NAMALWA (cell line): ENCODE data around the gene CSDE1.
A peak's percentile ranks its signal among the peaks of the same experiment; 100 is the strongest.

Experiments
- DNase-seq: peaks from one replicate; pipeline ENCODE4 v3.0.0-alpha.2; 2015; ENCODE audit warnings: low spot score

CSDE1 gene

DNA sequence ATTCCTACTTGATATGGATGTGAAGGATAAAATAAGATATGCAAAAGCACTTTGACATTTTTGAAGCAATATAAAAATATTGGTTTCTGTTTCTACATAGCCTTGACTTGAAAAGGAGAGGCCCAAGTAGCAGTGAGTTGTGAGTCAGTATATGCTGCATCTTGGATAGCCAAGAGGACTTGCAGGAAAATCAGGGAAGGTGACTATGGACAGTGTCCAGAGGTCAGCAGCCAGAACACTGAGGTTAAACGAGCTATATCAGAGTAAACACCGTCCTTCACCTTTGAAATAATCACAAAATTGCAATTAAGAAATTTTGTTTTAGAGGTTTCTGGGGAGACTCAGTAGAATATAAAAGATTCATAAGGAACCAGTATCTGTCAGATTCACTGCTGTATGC lies 55.9 kb downstream of the CSDE1 start:
- DNase-seq: no peak

DNA sequence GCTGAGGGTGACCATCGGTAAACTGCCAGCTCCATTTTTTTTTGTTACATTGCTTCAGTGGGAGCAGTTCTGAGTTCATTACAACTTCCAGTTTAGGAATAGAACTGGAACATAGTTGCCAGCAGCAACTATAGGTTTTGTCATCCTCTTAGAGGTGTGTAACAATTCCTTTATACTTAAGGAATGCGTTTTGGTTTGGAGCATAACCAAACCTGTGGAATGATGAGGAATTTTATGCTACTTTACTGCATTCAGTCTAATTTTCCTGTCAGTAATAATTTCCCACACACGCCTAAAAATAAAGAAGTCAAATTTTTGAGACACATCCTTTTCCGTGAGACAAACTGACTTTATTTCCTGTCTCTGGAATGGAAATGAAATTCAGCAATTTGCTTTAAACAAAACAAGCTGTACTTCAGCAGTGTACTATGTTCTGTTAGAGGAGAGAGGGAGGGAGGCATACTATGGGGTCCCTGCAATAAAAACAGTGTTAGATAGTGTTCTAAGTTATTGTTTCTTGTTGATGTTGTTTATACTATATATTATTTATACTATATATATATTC lies 57.7 kb downstream of the CSDE1 start:
- no peak for DNase-seq

DNA sequence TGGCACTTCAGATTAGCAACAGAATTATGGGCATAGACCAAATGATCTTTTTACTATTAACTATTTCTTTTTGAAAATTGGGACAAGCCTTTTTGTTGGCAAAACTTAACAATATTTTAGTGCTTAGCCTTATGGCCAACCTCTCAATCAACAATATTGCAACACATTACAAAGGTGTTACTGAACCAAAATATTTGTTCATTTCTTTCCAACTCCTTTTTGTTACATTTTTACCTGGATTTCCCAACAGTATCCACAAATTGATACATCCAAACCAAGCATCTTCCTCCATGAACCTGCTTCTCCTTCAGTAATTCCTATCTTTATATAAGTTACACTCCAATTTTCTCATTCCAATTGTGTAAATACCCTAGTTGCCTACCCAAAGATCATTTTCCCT lies 61.0 kb downstream of the CSDE1 start:
- DNase-seq: no peak

DNA sequence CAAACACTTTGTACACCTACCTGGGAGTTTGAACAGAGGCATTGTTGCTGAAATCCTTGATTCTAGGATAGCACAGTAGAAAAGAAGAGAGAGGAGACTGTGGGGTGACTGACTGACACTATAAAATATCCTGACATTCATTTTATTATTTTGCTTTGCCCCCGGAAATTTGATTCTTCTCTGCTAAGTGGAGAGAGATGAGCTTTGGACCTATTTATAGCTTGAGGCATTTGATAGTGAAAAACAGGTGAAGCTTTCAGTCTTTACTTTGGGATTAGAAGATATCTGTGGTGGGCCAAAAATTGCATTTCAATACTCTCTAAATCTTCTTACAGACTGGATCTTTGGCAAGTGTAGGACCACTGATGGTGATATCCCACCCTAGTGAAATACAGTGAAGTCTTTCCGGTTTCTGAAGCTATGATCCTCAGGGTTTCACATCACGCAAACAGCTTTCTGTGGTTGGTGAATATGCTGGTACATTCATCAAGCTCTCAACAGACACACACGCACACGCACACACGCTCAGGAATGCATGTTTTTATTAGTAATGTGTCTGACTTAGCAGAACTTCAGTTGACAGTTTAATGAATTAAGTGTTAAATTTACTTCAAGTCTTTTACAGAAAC lies 62.2 kb downstream of the CSDE1 start, which contains the start of gene AMPD1:
AMPD1 (minus strand) TSS at position 117 of the 629 bp plus-strand sequence; CDS start at position 42, 75 bp downstream.
- no peak for DNase-seq

DNA sequence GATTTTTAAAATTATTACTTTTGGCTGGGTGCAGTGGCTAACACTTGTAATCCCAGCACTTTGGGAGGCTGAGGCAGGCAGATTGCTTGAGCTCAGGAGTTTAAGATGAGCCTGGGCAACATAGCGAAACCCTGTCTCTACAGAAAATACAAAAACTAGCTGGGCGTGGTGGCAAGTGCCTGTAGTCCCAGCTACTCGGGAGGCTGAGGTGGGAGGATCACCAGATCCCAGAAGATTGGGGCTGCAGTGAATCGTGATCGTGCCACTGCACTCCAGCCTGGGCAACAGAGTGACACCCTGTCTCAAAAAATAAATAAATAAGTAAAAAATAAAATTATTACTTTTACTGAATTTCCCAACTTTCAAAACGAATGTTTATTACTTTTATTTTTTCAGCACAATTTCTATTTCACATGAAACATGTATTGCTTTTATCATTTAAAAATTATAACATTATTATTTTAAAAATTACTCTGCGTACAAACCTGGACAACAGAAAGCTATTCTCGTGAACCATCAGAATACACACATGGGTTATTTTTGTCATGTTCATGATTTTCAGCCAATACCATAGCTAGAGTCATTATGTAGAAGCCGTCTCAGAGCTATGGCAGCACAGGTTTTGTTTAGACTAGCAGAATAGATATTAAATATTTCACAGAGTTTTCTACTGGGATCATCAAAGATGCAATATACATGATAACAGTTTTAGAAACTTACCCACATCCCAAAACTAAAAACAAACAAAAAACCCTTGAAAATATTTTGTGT lies 63.1 kb downstream of the CSDE1 start:
- DNase-seq: no peak

DNA sequence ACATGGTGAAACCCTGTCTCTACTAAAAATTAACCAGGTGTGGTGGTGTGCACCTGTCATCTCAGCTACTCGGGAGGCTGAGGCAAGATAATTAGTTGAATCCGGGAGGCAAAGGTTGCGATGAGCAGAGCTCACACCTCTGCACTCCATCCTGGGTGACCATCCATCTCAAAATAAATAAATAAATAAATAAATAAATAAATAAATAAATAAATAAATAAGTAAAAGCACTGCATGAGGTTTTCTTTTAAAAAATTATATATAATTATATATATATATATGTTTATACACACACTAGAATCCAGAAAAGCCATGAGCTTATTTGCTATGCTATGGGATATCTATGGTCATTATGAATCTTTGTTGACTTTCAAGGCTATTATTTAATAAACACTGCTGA lies 64.8 kb downstream of the CSDE1 start:
- DNase-seq: no peak

DNA sequence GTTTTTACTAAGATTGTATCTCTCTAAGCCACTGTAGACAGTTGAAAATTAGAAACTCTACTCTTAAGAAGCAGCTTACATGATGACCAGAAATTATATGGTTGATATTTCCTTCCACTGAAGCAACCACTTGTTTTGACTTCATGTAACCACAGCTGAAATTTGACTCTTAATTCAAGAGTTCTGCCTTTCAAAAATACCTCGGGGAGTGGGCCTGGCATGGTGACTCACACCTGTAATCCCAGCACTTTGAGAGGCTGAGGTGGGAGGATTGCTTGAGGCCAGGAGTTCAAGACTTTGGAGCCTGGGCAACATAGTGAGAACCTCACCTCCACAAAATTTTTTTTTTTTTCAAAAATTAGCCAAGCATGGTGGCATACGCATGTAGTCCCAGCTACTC lies 66.7 kb downstream of the CSDE1 start:
- no peak for DNase-seq

DNA sequence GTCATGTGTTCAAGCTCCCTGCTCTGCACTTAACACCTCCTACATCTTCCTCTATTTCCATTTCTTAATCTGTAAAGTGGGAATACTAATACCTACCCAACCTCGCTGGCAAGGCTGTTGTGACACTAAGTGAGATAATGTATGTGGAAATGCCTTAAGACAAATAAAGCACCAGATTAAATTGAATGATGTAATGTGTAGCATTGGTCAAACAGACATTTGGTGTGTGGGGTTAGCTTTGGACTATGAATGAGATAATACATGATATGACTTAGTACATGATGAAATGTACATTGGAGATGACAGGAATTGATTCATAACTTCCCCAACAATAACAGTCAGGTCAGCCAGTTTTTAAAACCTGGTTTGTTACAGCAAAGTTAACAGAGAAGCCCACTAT lies 67.6 kb downstream of the CSDE1 start:
- DNase-seq: no peak

DNA sequence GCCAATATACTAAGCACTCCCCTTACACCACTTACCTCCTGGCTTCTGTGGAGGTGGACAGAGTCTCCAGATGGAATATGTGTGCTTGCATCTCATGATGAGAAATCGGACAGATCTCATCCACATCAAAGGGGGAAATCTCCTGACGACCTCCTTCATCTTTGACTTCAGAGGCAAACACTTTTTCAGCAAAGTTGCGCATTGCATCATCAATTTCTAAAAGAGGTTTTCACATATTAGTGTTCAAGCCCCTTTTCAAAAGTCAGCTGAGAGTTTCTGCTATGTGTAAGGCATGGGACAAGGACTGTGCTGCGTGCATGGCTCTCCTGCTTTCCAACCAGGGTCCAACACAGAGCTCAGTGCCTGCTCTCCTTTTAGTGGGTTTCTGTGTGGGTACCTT lies 69.3 kb downstream of the CSDE1 start:
- no peak for DNase-seq

DNA sequence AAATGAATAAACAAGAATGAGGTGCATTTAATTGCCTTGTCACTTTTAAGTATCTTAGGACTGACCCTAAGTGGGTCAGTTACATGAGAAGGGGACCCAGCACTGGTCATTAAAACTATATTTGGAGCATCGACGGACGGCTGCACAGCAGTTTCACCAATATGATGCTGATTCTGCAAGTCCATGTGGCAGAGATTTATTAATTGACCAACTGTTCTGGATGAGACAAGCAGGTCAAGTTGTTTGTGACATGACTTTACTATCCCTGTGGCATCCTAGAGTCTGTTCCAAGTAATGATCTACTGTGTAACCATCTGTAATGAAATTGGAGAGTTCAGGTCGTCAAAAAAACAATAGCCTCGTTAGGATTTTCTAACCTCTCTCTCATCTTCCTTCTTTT lies 71.9 kb downstream of the CSDE1 start:
- no peak for DNase-seq

DNA sequence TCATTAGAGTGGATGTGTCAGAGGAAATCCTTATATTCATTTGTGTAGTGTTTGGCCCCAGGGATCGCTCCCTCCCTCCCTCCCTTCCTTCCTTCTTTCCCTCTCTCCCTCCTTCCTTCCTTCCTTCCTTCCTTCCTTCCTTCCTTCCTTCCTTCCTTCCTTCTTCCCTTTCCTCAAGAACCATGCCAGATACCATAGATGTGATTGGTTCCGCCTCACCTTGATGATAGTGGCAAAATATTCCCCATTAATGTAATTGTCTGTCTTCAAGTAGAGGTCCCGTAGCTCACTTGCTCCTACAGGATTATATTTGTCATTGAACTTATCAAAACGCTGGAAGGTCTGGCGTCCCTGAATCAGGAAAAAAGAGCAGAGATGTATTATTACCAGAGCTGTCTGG lies 80.1 kb downstream of the CSDE1 start:
- DNase-seq: no peak

DNA sequence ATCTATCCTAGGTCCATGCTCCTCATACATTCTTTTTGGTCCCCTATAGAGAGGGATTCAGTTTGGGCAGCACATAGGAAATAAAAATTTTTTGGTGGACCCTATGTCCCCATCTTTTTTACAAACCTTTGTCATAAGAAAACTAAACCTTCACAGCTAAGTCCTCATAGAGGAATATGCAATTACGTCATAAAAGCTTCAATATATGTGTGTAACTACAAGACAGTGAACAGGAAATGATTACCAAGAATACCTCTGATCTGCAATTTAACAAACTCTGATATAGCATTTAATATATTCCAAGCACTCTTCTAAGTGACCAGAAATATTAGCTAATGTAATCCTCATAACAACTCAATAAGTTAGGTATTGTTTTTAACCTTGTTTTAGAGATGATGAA lies 81.7 kb downstream of the CSDE1 start:
- no peak for DNase-seq

DNA sequence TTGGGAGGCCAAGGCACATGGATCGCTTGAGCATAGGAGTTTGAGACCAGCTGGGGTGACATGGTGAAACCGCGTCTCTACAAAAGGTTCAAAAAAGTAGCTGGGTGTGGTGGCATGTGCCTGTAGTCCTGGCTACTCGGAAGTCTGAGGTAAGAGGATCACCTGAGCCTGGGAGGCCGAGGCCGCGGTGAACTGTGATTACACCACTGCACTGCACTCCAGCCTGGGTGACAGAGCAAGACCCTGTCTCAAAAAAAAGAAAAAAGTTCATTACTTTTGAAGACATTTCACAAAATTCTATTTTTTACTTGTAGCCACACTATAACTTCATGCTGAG lies 85.9 kb downstream of the CSDE1 start:
- DNase-seq: no peak

DNA sequence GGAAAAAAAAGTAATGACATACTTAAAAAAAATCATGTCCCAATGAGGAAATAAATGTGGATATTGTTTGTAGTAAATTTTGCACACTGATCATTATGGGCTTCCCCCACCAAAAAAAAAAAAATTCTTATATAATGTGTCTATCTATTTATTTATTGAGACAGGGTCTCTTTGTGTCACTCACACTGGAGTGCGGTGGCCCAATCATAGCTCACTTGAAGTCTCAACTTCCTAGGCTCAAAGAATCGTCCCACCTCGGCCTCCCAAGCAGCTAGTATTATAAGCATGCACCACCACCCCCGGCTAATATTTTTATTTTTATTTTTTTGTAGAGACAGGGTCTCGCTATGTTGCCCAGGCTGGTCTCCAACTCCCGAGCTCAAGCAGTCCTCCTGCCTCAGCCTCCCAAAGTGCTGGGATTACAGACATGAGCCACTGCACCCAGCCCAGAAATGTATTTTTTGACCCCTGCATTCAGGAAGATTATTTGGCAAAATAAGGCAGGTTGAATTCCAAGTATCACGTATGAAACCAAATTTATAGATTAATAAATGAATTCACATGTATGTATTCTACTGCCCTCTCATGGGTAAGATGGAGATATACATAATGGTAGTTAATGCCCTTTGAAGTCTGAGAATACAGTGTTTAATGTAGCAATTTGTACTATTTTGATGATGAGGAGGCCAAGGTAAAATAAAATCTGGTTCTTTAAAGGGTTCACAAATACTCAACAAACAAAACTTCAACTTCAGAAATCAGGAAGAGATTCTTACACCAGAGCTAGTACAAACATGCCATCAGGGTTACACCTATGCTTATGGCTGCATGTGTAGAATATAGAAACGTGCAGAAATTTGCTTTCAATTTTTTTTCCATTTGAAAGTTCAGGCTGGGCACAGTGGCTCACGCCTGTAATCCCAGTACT lies 86.5 kb downstream of the CSDE1 start:
- peak; percentile 43 for DNase-seq

DNA sequence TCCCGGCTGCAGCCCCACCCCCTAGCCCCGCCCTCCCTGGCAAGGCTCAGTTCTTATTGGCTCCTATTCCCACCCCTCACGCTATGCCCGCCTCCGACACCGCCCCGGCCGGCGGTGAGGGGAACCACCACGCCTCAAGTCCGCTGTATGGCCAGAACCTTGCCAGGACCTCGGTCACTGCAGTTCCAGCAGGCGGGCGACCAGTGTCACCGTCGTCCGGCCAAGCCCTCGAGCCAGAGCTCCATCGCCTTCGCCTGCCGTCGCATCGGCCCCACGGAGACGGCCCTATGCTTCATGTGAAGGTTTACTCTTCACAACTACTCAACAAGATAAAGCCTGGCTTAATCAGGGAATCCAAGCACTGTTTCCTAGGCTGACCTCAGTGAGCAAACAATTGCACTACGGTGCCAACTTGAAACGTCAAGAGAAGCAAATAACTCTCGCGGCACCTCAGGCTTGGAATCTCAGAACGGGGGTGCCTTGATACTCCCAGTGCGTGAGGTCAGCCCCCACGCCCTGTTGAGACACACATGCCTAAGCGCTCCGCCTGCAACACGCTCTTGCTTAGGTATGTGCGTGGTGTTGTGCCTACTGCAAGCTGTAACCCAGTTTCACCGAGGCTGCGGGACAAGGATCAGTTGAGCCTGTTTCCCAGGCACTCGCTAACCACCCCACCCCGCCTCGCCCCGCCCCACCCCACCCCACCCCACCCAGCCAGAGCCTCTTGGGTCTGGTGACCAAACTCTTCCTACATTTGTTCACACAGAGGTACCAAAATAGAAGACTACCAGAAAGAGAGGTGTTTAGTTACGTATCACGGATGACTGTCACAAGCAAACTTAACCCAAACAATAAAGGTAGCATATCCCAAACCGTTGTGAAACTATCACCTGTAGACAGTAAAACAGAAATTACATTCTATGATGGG lies 87.4 kb downstream of the CSDE1 start:
- peak; percentile 81 for DNase-seq

DNA sequence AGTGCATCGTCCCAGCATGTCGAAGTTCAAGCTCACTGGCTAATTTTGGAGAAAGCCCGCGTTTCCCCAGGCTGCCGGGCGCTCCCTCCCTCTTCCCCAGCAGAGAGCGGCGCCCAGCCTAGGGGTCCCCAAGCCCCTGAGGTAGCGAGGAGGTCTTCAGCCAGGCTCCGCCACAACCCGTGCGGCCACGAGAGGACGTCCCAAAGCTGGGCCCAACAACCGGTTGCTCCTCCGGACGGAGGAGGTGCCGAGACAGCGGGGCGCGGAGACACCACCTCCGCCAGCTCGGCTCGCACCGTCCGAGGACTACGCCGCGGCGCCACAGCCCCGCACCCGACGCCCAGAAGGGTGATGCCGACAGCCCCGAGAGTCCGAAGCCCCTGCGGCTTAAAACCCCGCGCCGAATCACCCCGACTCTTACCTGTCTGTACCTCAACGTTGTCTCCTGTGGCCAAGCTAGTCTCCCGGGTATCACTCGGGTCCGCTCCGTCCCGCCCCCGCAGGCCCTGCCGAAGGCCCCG lies 88.2 kb downstream of the CSDE1 start, which contains the start of gene DENND2C:
DENND2C (minus strand) TSS at position 488 of the 521 bp plus-strand sequence. CDS start 44,065 bp downstream, outside the sequence.
- DNase-seq: no peak

DNA sequence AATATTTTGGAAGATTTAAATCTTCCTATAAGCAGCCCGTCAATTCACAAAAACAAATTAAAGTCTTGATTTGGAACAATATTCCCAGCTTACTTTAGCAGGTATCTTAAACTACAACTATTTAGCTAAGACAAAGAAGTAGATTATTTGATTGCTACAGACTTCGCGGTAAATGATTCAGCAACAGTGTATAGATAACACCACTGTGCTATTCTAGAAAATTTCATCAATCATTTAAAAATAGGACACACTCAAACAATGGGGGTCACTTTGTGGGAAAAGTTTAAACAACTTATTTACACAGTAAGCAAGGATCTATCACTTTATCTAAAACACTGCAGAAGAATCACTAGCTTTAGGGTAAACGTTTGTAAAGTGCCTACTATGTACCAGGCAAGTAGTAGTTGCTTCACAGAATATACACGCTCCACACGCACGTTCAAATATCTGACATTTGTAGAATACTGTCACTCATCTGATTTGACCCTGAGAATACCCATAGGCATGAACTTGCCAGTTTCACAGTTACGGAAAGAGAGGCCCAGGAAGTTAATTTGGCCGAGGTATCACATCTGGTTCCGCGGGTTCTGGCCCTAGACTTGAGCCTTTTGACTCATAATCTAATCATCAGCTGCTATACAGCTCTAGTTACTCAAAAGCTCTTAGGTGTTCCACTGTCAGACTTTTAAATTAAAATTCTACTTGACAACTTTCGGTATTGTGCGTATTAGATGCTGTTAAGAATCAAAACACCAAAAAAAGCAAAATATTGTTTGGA lies 88.8 kb downstream of the CSDE1 start:
- peak; percentile 11 for DNase-seq

DNA sequence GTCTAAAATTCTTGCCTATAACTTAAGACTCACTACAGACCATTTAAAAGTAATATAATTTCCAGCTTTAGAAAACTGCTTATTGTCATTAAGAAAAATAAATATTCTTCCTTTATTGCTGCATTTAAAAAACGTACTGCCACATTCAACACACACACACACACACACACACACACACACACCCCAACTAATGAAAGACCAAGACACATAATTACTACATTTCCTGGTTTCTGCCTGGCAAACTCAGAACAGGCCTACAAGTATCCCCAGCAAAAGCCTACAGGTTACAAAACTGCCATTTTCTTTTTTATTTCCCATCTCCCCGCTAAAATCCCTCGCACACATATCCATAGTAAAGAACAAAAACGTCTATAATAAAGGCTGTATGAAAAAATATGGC lies 89.4 kb downstream of the CSDE1 start:
- DNase-seq: no peak

DNA sequence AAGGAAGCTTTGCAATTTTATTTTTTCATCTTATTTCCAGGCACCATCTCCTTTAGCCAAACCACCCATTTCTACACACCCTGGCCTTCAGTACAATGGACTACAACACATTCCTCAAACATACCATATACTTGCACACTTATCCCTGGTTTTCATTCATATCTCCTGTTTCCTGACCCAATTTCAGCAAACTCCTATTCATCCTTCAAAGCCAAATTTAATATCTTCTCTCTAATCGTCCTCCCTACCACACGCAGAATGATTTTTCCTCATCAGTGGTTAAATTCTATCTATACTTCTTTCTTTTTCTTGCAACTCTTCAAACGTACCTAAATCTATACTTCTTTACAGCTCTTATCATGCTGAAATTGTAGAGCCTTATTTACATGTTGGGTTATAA lies 90.8 kb downstream of the CSDE1 start:
- DNase-seq: no peak
